RWPE2 (cell line): Measurements from ENCODE around the gene B4GALT6.

Experiments
- ATAC-seq: fragments of 200-7000 bp; cut with Tn5 transposase; 3 replicates; pipeline ENCODE4 v1.9.1; 2021; ENCODE audit warnings: low read depth
- DNase-seq: peaks from one replicate; pipeline ENCODE4 v3.0.0-alpha.2; 2020; ENCODE audit warnings: low spot score
- H3K27ac ChIP-seq: fragments of 450-650 bp; 2 replicates; pipeline ENCODE4 v1.5.1; 2017; ENCODE audit warnings: mild to moderate bottlenecking; ENCODE audit not compliant: poor library complexity, severe bottlenecking
- H3K27me3 ChIP-seq: fragments of 250-450 bp; sonication (Bioruptor Pico); 2 replicates; pipeline ENCODE4 v1.5.1; 2021; ENCODE audit warnings: mild to moderate bottlenecking, moderate library complexity; ENCODE audit not compliant: insufficient read depth, poor library complexity, severe bottlenecking
- H3K36me3 ChIP-seq: fragments of 250-450 bp; sonication (Bioruptor Pico); 2 replicates; pipeline ENCODE4 v1.5.1; 2020; ENCODE audit warnings: low read depth, mild to moderate bottlenecking, moderate library complexity
- H3K4me1 ChIP-seq: fragments of 250-450 bp; sonication (Bioruptor Pico); 2 replicates; pipeline ENCODE4 v1.5.1; 2021; ENCODE audit warnings: mild to moderate bottlenecking, moderate library complexity; ENCODE audit not compliant: insufficient read depth, poor library complexity, severe bottlenecking
- H3K4me3 ChIP-seq: fragments of 250-450 bp; sonication (Bioruptor Pico); 2 replicates; pipeline ENCODE4 v1.5.1; 2021; ENCODE audit warnings: mild to moderate bottlenecking, moderate library complexity; ENCODE audit not compliant: severe bottlenecking
- H3K9me3 ChIP-seq: fragments of 250-450 bp; sonication (Bioruptor Pico); 2 replicates; pipeline ENCODE4 v1.5.1; 2021; ENCODE audit warnings: mild to moderate bottlenecking, moderate library complexity; ENCODE audit not compliant: severe bottlenecking
- CTCF ChIP-seq: fragments of 450-650 bp; IDR thresholded peaks from one replicate; pipeline ENCODE4 v1.5.1; 2017; ENCODE audit warnings: mild to moderate bottlenecking, moderate library complexity; ENCODE audit not compliant: poor library complexity, severe bottlenecking

Gene B4GALT6

GRCh38 chr18:31671951-31672350 is 12.4 kb downstream of the B4GALT6 start:
- Histone ChIP-seq H3K4me3 (no peak overlapping the region), H3K27me3 (no peaks in the 10 kb centered on the region), H3K36me3 (no peaks in the 10 kb centered on the region), H3K9me3 (no peaks in the 10 kb centered on the region), H3K27ac (no peak overlapping the region), H3K4me1 (no peaks in the 10 kb centered on the region)
- DNase-seq = no peak
- no peak for ATAC-seq
- TF ChIP-seq CTCF = no peak

GRCh38 chr18:31669541-31669940 is 14.8 kb downstream of the B4GALT6 start:
- Histone ChIP-seq H3K27ac (no peak overlapping the region), H3K4me3 (no peak overlapping the region), H3K4me1 (no peaks in the 10 kb centered on the region), H3K36me3 (0 out of 2 replicates have a peak, but pooled peaks cover 6% of the 10 kb centered on the region), H3K27me3 (no peaks in the 10 kb centered on the region), H3K9me3 (no peaks in the 10 kb centered on the region)
- ATAC-seq = no peak
- DNase-seq = no peak
- TF ChIP-seq CTCF = no peak

- Histone ChIP-seq H3K4me1 (peaks cover 3% of the 10 kb centered on the region), H3K36me3 (0 out of 2 replicates have a peak, but pooled peaks cover 6% of the 10 kb centered on the region), H3K27me3 (no peaks in the 10 kb centered on the region), H3K9me3 (no peaks in the 10 kb centered on the region), H3K27ac (no peak overlapping the region), H3K4me3 (no peak overlapping the region)
- TF ChIP-seq CTCF = no peak
- ATAC-seq = 0 out of 3 replicates have a peak, but pooled peaks have one; percentile 38
- no peak for DNase-seq
These were observed 17.2 kb downstream of the B4GALT6 start for GRCh38 chr18:31667185-31667584.

GRCh38 chr18:31666055-31666454 is 18.3 kb downstream of the B4GALT6 start:
- Histone ChIP-seq H3K4me3 (no peak overlapping the region), H3K9me3 (no peaks in the 10 kb centered on the region), H3K27ac (no peak overlapping the region), H3K4me1 (peaks cover 9% of the 10 kb centered on the region), H3K36me3 (0 out of 2 replicates have a peak, but pooled peaks cover 6% of the 10 kb centered on the region), H3K27me3 (no peaks in the 10 kb centered on the region)
- DNase-seq (no peak), ATAC-seq (no peak)
- TF ChIP-seq CTCF = no peak

GRCh38 chr18:31664101-31664500 is 20.3 kb downstream of the B4GALT6 start:
- Histone ChIP-seq H3K9me3 (no peaks in the 10 kb centered on the region), H3K4me1 (peaks cover 9% of the 10 kb centered on the region), H3K27ac (no peak overlapping the region), H3K36me3 (0 out of 2 replicates have a peak, but pooled peaks cover 10% of the 10 kb centered on the region), H3K27me3 (no peaks in the 10 kb centered on the region), H3K4me3 (no peak overlapping the region)
- DNase-seq (no peak), ATAC-seq (no peak)
- TF ChIP-seq CTCF = no peak
